ENCODE measurements around the gene LYPD3.
"Not testable (repeated sequence)": the region's sequence is repeated elsewhere in the genome, so short reads cannot be mapped to it uniquely, and the experiment has no call there.

The LYPD3 gene

GRCh38 chr19:43465468-43466120 is at the start of gene LYPD3:
Gene LYPD3 (minus strand): TSS chr19:43465608. CDS start chr19:43465571, 37 bp downstream.
- FAIRE-seq (no peak), DNase-seq (ENCODE audit: insufficient read length, low spot score) (no peak)
- TF ChIP-seq CTCF (IDR thresholded peaks at IDR 0.05; ENCODE audit: insufficient read depth, missing control alignments), result no peak

- not testable (repeated sequence) for DNase-seq (ENCODE audit: insufficient read length, low spot score); FAIRE-seq
Measured at GRCh38 chr19:43512399-43512798, 47.0 kb upstream of the LYPD3 start.

GRCh38 chr19:43511324-43511723 is 45.9 kb upstream of the LYPD3 start:
- DNase-seq (ENCODE audit: insufficient read length, low spot score) (no peak), FAIRE-seq (no peak)
- no peak for TF ChIP-seq CTCF (IDR thresholded peaks at IDR 0.05; ENCODE audit: insufficient read depth, missing control alignments)

GRCh38 chr19:43510713-43511112 is 45.3 kb upstream of the LYPD3 start:
- TF ChIP-seq CTCF (IDR thresholded peaks at IDR 0.05; ENCODE audit: insufficient read depth, missing control alignments), result no peak
- FAIRE-seq, result no peak

GRCh38 chr19:43507880-43508279 is 42.5 kb upstream of the LYPD3 start:
- DNase-seq (ENCODE audit: insufficient read length, low spot score), result no peak
- TF ChIP-seq CTCF (IDR thresholded peaks at IDR 0.05; ENCODE audit: insufficient read depth, missing control alignments), result no peak
- no peak for FAIRE-seq

More at GRCh38 chr19:43510713-43511112, 45.3 kb upstream of the LYPD3 start:
- no peak for DNase-seq (ENCODE audit: insufficient read length, low spot score)

- TF ChIP-seq CTCF (IDR thresholded peaks at IDR 0.05; ENCODE audit: insufficient read depth, missing control alignments), result no peak
- DNase-seq (ENCODE audit: insufficient read length, low spot score) (no peak), FAIRE-seq (no peak)
Measured at GRCh38 chr19:43506629-43507028, 41.2 kb upstream of the LYPD3 start.

- TF ChIP-seq CTCF (IDR thresholded peaks at IDR 0.05; ENCODE audit: insufficient read depth, missing control alignments), result no peak
- FAIRE-seq (no peak), DNase-seq (ENCODE audit: insufficient read length, low spot score) (no peak)
Measured at GRCh38 chr19:43505941-43506340, 40.5 kb upstream of the LYPD3 start.

GRCh38 chr19:43505186-43505456 is 39.7 kb upstream of the LYPD3 start:
- no peak for TF ChIP-seq CTCF (IDR thresholded peaks at IDR 0.05; ENCODE audit: insufficient read depth, missing control alignments)
- DNase-seq (ENCODE audit: insufficient read length, low spot score) (no peak), FAIRE-seq (no peak)
